K562 (cell line): ENCODE data around the gene UBE2E1. TPM values are rescaled to one million over a fixed set of nuclear protein-coding genes. Genes with fewer than 3 reads are reported as not detected.

Experiments
- ATF7 ChIP-seq: fragments of 450-650 bp; IDR thresholded peaks from 2 replicates; pipeline ENCODE4 v1.7.1; 2014; ENCODE audit warnings: mild to moderate bottlenecking, moderate library complexity
- BACH1 ChIP-seq: fragments of 200-800 bp; sonication (Bioruptor generic); IDR thresholded peaks from 2 replicates; pipeline ENCODE4 v1.6.1; 2016; ENCODE audit warnings: missing genetic modification characterization, missing compliant biosample characterization
- CBX1 ChIP-seq: sonication (generic); IDR thresholded peaks from 2 replicates; pipeline ENCODE4 v1.6.1; 2016; ENCODE audit warnings: antibody characterized with exemption, low read depth, mild to moderate bottlenecking
- FOSL1 ChIP-seq: fragments of 200-800 bp; sonication (Bioruptor generic); conservative IDR thresholded peaks from 2 replicates; pipeline ENCODE4 v1.6.1; 2016; ENCODE audit warnings: missing genetic modification characterization, missing compliant biosample characterization
- HMG20A ChIP-seq: fragments of 450-650 bp; formaldehyde crosslinking; conservative IDR thresholded peaks from 2 replicates; pipeline ENCODE4 v1.4.0; 2020; ENCODE audit warnings: mild to moderate bottlenecking, mixed read lengths
- LCOR ChIP-seq: sonication (generic); formaldehyde crosslinking; IDR thresholded peaks from 2 replicates; pipeline ENCODE4 v1.8.0; 2022; ENCODE audit warnings: mild to moderate bottlenecking, missing genetic modification reagents
- MTA1 ChIP-seq: fragments of 450-650 bp; IDR thresholded peaks from 2 replicates; pipeline ENCODE4 v1.6.1; 2017; ENCODE audit warnings: borderline replicate concordance
- NFXL1 ChIP-seq: fragments of 450-650 bp; formaldehyde crosslinking; IDR thresholded peaks from 2 replicates; pipeline ENCODE4 v1.4.0; 2021; ENCODE audit warnings: mild to moderate bottlenecking
- PHB2 ChIP-seq: fragments of 450-650 bp; IDR thresholded peaks from 2 replicates; pipeline ENCODE4 v1.6.1; 2017; ENCODE audit warnings: low read depth
- PHF20 ChIP-seq: fragments of 450-650 bp; IDR thresholded peaks from 2 replicates; pipeline ENCODE4 v1.6.1; 2018; ENCODE audit not compliant: partially characterized antibody
- RBM39 ChIP-seq: fragments of 200-400 bp; formaldehyde crosslinking; optimal IDR thresholded peaks from 2 replicates; pipeline ENCODE3; 2018; ENCODE audit warnings: low read depth, low read length
- SRF ChIP-seq, 2 experiments: fragments of 250-450, 450-650 bp in 1 of 2; sonication (Bioruptor Pico) in 1 of 2; sonication (generic) in 1 of 2; formaldehyde crosslinking; IDR thresholded peaks; 2 replicates each; pipeline versions ENCODE4 v1.5.0 to v1.5.1; 2020 to 2022; ENCODE audit warnings: mild to moderate bottlenecking in 1 of 2, missing genetic modification reagents in 1 of 2
- TBP ChIP-seq: optimal IDR thresholded peaks from 2 replicates; pipeline ENCODE3; 2011; ENCODE audit warnings: low read depth, low read length, improper control_type of control experiment
- TFAM ChIP-seq: fragments of 250-450 bp; sonication (Bioruptor Pico); conservative IDR thresholded peaks from 2 replicates; pipeline ENCODE4 v1.5.0; 2021; ENCODE audit warnings: mild to moderate bottlenecking, moderate library complexity
- ZC3H8 ChIP-seq: fragments of 450-650 bp; IDR thresholded peaks from 2 replicates; pipeline ENCODE4 v1.6.1; 2017
- ZNF24 ChIP-seq: fragments of 450-650 bp; IDR thresholded peaks from 2 replicates; pipeline ENCODE4 v1.6.1; 2016
- ZNF282 ChIP-seq: sonication (generic); formaldehyde crosslinking; IDR thresholded peaks from 2 replicates; pipeline ENCODE4 v1.8.1; 2023; ENCODE audit warnings: missing genetic modification reagents
- ZNF57 ChIP-seq: fragments of 450-650 bp; formaldehyde crosslinking; IDR thresholded peaks from 2 replicates; pipeline ENCODE4 v1.4.0; 2020; ENCODE audit warnings: mild to moderate bottlenecking, moderate library complexity
- polyA plus RNA-seq, 8 experiments: library from polyadenylated mRNA; depleted of rRNA in 4 of 8; stranded (reverse) in 5 of 8; unstranded in 3 of 8; fragments of >200 nt; fragmentation: Nextera tagmentation in 2 of 8; fragmentation: Illumina TruSeq in 1 of 8; extraction: Ambion mirVana in 2 of 8; extraction: Trizol in 1 of 8; gene quantifications; 2 replicates each; pipeline versions ENCODE4 v1.2.1 to v1.2.3, GENCODE V29; 2011 to 2014; ENCODE audit warnings: inconsistent platforms in 1 of 8, missing spikeins in 1 of 8
- total RNA-seq, 7 experiments: library from RNA; depleted of rRNA in 6 of 7; stranded (reverse); fragments of >200 nt in 6 of 7; fragmentation: Illumina TruSeq in 2 of 7; extraction: Trizol in 2 of 7; gene quantifications; 2 replicates each; pipeline versions ENCODE4 v1.2.1 to v1.2.3, GENCODE V29; 2011 to 2021; ENCODE audit warnings: low replicate concordance in 1 of 7
- TF ChIP-seq, protein P1 (sequence below): sonication (generic); formaldehyde crosslinking; IDR thresholded peaks from 2 replicates; pipeline ENCODE4 v1.8.1; 2023; ENCODE audit warnings: missing genetic modification reagents, mild to moderate bottlenecking, borderline replicate concordance
- TF ChIP-seq, protein P2 (sequence below): sonication (generic); formaldehyde crosslinking; IDR thresholded peaks from 2 replicates; pipeline ENCODE4 v1.8.0; 2022; ENCODE audit warnings: mild to moderate bottlenecking, missing genetic modification reagents
- TF ChIP-seq, protein P3 (sequence below): sonication (generic); formaldehyde crosslinking; IDR thresholded peaks from 2 replicates; pipeline ENCODE4 v1.8.1; 2023; ENCODE audit warnings: mild to moderate bottlenecking, missing genetic modification reagents

The UBE2E1 gene
- total and polyA plus RNA-seq, 9 of the 15 experiments (the other 6 are each of a cell fraction or from before 2014, with no cell fraction given) = 54.4 to 294 (median 165) TPM

DNA sequence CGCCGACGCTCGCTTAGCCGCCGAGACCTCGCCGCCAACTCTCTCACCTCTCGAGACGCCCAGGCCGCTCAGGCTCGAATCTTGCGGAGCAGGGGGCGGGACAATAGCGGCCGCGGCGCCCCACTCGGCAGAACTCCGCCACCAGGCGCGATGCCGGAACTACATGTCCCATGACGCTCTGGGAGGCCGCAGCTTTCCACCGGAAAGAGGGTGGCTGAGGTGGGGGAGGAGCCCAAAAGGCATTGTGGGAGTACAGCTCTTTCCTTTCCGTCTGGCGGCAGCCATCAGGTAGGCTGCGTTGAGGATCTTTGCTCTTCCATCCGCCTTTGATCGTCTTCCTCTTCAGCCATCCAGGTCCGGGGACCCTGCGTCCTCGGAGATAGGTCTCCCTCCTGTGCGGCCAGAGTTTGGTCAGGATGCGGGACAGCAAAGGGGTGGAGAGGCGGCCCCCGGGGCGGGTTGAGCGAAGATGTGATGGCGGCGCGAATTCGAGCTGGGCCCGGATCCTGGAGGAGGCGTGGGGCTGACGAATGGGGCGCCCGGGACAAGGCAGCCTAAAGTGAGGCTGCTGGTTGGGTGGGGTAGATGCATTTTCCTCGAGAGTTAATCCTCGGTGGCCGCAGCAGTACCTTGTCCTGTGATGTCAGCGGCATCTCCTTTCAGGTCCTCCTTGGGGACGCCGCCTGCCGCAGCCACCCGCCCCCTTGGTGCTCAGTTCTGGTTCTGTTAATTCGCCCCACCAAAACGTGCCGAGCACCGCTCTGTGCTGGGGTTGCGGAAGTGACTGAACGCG, 111.3 kb downstream of the UBE2E1 start, which contains the start of the genes NKIRAS1 and RPL15 (continued):
- TF ChIP-seq CBX1 (peak; percentile 95; the same call in 1 of the 2 replicates), MTA1 (0 out of 2 replicates have a peak, but pooled peaks have one; percentile 37), HMG20A (CRISPR knock-in tag) (0 out of 2 replicates have a peak, but pooled peaks have one; percentile 22), TBP (no peak), SRF (CRISPR knock-in tag; IDR thresholded peaks at IDR 0.05) (peak; percentile 24 to 80; a peak in 2 of 4 replicates), RBM39 (peak; percentile 82), ZNF57 (CRISPR knock-in tag) (0 out of 2 replicates have a peak, but pooled peaks have one; percentile 59), TFAM (CRISPR knock-in tag) (no peak), ZNF24 (no peak), PHB2 (no peak), LCOR (CRISPR knock-in tag) (peak; percentile 100), ZC3H8 (0 out of 2 replicates have a peak, but pooled peaks have one; percentile 77), BACH1 (tag) (peak; percentile 62; the same call in 1 of the 2 replicates), ZNF282 (0 out of 2 replicates have a peak, but pooled peaks have one; percentile 80), PHF20 (peak; percentile 91), NFXL1 (CRISPR knock-in tag) (peak; percentile 48; the same call in 1 of the 2 replicates), ATF7 (peak; percentile 82), FOSL1 (tag) (no peak; the same call in 1 of the 2 replicates)
- TF ChIP-seq, protein P1, sequence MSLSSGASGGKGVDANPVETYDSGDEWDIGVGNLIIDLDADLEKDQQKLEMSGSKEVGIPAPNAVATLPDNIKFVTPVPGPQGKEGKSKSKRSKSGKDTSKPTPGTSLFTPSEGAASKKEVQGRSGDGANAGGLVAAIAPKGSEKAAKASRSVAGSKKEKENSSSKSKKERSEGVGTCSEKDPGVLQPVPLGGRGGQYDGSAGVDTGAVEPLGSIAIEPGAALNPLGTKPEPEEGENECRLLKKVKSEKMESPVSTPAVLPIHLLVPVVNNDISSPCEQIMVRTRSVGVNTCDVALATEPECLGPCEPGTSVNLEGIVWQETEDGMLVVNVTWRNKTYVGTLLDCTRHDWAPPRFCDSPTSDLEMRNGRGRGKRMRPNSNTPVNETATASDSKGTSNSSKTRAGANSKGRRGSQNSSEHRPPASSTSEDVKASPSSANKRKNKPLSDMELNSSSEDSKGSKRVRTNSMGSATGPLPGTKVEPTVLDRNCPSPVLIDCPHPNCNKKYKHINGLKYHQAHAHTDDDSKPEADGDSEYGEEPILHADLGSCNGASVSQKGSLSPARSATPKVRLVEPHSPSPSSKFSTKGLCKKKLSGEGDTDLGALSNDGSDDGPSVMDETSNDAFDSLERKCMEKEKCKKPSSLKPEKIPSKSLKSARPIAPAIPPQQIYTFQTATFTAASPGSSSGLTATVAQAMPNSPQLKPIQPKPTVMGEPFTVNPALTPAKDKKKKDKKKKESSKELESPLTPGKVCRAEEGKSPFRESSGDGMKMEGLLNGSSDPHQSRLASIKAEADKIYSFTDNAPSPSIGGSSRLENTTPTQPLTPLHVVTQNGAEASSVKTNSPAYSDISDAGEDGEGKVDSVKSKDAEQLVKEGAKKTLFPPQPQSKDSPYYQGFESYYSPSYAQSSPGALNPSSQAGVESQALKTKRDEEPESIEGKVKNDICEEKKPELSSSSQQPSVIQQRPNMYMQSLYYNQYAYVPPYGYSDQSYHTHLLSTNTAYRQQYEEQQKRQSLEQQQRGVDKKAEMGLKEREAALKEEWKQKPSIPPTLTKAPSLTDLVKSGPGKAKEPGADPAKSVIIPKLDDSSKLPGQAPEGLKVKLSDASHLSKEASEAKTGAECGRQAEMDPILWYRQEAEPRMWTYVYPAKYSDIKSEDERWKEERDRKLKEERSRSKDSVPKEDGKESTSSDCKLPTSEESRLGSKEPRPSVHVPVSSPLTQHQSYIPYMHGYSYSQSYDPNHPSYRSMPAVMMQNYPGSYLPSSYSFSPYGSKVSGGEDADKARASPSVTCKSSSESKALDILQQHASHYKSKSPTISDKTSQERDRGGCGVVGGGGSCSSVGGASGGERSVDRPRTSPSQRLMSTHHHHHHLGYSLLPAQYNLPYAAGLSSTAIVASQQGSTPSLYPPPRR = peak; percentile 81
- TF ChIP-seq, protein P2, sequence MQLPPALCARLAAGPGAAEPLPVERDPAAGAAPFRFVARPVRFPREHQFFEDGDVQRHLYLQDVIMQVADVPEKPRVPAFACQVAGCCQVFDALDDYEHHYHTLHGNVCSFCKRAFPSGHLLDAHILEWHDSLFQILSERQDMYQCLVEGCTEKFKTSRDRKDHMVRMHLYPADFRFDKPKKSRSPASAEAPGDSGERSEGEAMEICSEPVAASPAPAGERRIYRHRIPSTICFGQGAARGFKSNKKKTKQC = peak; percentile 38
- TF ChIP-seq, protein P3, sequence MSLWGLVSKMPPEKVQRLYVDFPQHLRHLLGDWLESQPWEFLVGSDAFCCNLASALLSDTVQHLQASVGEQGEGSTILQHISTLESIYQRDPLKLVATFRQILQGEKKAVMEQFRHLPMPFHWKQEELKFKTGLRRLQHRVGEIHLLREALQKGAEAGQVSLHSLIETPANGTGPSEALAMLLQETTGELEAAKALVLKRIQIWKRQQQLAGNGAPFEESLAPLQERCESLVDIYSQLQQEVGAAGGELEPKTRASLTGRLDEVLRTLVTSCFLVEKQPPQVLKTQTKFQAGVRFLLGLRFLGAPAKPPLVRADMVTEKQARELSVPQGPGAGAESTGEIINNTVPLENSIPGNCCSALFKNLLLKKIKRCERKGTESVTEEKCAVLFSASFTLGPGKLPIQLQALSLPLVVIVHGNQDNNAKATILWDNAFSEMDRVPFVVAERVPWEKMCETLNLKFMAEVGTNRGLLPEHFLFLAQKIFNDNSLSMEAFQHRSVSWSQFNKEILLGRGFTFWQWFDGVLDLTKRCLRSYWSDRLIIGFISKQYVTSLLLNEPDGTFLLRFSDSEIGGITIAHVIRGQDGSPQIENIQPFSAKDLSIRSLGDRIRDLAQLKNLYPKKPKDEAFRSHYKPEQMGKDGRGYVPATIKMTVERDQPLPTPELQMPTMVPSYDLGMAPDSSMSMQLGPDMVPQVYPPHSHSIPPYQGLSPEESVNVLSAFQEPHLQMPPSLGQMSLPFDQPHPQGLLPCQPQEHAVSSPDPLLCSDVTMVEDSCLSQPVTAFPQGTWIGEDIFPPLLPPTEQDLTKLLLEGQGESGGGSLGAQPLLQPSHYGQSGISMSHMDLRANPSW (CRISPR knock-in tag) = peak; percentile 89
